Effector memory CD4-positive, alpha-beta T cell (primary cell): ENCODE measurements around the gene JADE2.
"Not testable (repeated sequence)": the region's sequence is repeated elsewhere in the genome, so short reads cannot be mapped to it uniquely, and the experiment has no call there.

ENCODE experiments used
- DNase-seq, 3 donors: peaks; one replicate each; pipeline ENCODE4 v3.0.0-alpha.2; 2020
- H3K27ac ChIP-seq: 2 replicates; pipeline ENCODE4 v1.7.0; 2013; ENCODE audit warnings: mild to moderate bottlenecking, low read length, moderate library complexity; ENCODE audit not compliant: insufficient read depth, poor library complexity, severe bottlenecking
- H3K27me3 ChIP-seq: replicated peaks from 2 replicates; pipeline ENCODE4 v1.7.0; 2013; ENCODE audit warnings: mild to moderate bottlenecking, low read length; ENCODE audit not compliant: insufficient read depth, control insufficient read depth, poor library complexity, severe bottlenecking
- H3K36me3 ChIP-seq: 2 replicates; pipeline ENCODE4 v1.7.0; 2013; ENCODE audit warnings: mild to moderate bottlenecking, low read length, moderate library complexity; ENCODE audit not compliant: control insufficient read depth, insufficient read depth
- H3K4me1 ChIP-seq: 2 replicates; pipeline ENCODE4 v1.7.0; 2013; ENCODE audit warnings: low read length, mild to moderate bottlenecking; ENCODE audit not compliant: control insufficient read depth, insufficient read depth, poor library complexity, severe bottlenecking
- H3K4me3 ChIP-seq: 2 replicates; pipeline ENCODE4 v1.7.0; 2013; ENCODE audit warnings: low read length, low read depth, mild to moderate bottlenecking; ENCODE audit not compliant: insufficient read depth, poor library complexity, severe bottlenecking
- H3K9me3 ChIP-seq: 2 replicates; pipeline ENCODE4 v1.7.0; 2013; ENCODE audit warnings: mild to moderate bottlenecking, low read length, moderate library complexity; ENCODE audit not compliant: control insufficient read depth

JADE2 gene

GRCh38 chr5:134552301-134552700 is 26.8 kb downstream of the JADE2 start:
- H3K4me1 ChIP-seq, result peaks cover 25% of the 10 kb centered on the region
- no peaks in the 10 kb centered on the region for H3K9me3 ChIP-seq
- H3K4me3 ChIP-seq, result no peak overlapping the region
- H3K27ac ChIP-seq, result no peak overlapping the region
- H3K36me3 ChIP-seq, result peaks cover 46% of the 10 kb centered on the region
- DNase-seq, result no peak
- no peaks in the 10 kb centered on the region for H3K27me3 ChIP-seq

DNA sequence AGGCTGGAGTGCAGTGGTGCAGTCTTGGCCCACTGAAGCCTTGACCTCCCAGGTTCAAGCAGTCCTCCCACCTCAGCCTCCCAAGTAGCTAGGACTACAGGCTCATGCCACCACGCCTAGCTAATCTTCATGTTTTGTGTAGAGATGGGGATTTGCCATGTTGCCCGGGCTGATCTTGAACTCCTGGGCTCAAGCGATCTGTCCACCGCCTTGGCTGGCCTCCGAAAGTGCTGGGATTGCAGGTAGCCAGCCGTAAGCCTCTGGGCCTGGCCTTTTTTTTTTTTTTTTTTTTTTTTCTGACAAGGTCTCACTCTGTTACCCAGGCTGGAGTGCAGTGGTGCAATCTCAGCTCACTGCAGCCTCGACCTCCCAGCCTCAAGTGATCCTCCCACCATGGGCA is 27.2 kb downstream of the JADE2 start:
- not testable (repeated sequence) for DNase-seq, H3K4me3 ChIP-seq, H3K27me3 ChIP-seq, H3K9me3 ChIP-seq, H3K27ac ChIP-seq
- peaks cover 25% of the 10 kb centered on the region for H3K4me1 ChIP-seq
- H3K36me3 ChIP-seq, result peaks cover 42% of the 10 kb centered on the region

GRCh38 chr5:134553821-134554267 is 28.4 kb downstream of the JADE2 start:
- Histone ChIP-seq H3K27ac (peak overlapping the region; percentile 89), H3K4me3 (no peak overlapping the region), H3K27me3 (no peaks in the 10 kb centered on the region), H3K4me1 (peaks cover 26% of the 10 kb centered on the region), H3K36me3 (peaks cover 35% of the 10 kb centered on the region), H3K9me3 (no peaks in the 10 kb centered on the region)
- DNase-seq, result no peak

- H3K4me3 ChIP-seq, result no peak overlapping the region
- H3K4me1 ChIP-seq, result peaks cover 31% of the 10 kb centered on the region
- H3K27ac ChIP-seq, result peak overlapping the region; percentile 89
- peaks cover 40% of the 10 kb centered on the region for H3K36me3 ChIP-seq
- no peaks in the 10 kb centered on the region for H3K9me3 ChIP-seq
- peak; percentile 53 to 56 (median 54) for DNase-seq
- H3K27me3 ChIP-seq, result no peaks in the 10 kb centered on the region
Measured at GRCh38 chr5:134554319-134555222, 29.1 kb downstream of the JADE2 start.

DNA sequence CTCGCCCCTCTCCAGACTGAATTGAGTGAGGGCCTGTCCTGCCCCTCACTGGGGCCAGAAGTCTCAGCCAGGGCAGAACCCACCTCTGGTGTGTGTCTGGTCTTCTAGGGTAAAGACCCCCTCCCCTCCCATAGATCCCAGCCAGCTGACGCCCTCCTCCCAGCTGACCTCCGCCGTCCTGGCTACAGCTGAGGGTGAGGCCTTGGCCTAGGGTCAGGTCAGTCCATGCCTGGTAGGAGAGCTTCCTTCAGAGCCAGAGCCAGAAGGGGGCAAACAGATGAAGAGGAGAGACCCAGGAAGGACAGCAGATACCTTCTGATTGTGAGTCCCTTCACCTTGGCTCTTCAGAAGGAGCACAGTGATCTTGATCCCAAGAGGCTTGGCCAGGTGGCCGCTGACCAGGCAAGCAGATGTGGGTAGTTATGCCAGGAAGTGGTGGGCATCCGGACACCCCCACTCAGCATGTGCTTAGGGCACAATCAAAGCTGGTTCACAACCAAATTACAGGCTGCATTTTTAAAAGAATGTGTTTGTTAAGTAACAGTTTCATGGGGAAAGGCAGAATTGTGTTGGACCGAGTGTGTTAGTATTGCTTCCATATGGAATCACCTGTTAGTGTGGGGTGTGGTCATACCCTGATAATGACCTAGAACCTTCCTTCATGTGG is 29.9 kb downstream of the JADE2 start:
- H3K27ac ChIP-seq, result peak overlapping the region; percentile 89
- H3K36me3 ChIP-seq, result peaks cover 46% of the 10 kb centered on the region
- no peaks in the 10 kb centered on the region for H3K27me3 ChIP-seq
- H3K4me3 ChIP-seq, result no peak overlapping the region
- no peak for DNase-seq
- H3K9me3 ChIP-seq, result no peaks in the 10 kb centered on the region
- H3K4me1 ChIP-seq, result peaks cover 28% of the 10 kb centered on the region

DNA sequence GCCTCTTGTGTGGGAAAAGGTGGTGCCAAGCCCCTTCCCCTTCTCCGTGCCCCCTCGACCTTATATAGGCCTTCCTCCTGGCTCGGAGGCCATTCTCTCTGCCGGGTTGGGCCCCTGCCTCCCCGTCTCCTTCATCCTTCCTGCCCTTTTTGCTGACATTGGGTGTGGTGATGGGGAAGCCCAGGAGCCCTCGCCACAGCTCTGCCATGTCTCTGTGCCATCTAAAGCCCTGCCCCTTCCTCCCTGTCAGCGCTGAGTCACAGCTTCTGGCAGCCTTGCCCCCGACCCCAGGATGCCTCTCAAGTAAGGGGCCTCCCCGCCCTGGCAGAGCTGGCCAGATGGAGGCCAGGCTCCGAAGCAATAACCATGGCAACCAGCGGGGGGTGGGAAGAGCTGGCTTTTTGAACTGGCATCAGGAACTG is 30.4 kb downstream of the JADE2 start:
- Histone ChIP-seq H3K27me3 (no peaks in the 10 kb centered on the region), H3K27ac (peak overlapping the region; percentile 89), H3K9me3 (no peaks in the 10 kb centered on the region), H3K36me3 (peaks cover 46% of the 10 kb centered on the region), H3K4me1 (peaks cover 28% of the 10 kb centered on the region), H3K4me3 (no peak overlapping the region)
- DNase-seq, result peak; percentile 85 to 88 (median 86)

- not testable (repeated sequence) for H3K27me3 ChIP-seq, H3K9me3 ChIP-seq, DNase-seq, H3K4me3 ChIP-seq
- Histone ChIP-seq H3K27ac (peak overlapping the region; percentile 89), H3K4me1 (peaks cover 28% of the 10 kb centered on the region), H3K36me3 (peaks cover 52% of the 10 kb centered on the region)
Measured at GRCh38 chr5:134556588-134556987, 31.1 kb downstream of the JADE2 start.

DNA sequence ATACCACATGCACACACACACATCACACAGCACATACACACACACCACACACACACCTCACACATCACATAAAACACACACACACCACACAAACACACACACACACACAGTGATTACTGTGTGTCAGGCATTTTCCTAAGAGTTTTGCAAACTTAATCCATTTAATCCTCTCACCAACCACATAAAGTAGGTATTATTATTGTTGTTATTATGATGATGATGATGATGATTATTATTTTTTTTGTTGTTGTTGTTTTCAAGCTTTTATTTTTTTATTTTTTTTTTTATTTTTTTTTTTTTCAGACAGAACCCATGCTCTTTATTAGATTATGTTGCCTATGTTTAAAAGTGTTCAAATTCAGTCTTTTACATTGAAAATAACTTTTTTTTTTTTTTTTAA is 31.5 kb downstream of the JADE2 start:
- Histone ChIP-seq H3K27ac (no peak overlapping the region), H3K36me3 (peaks cover 52% of the 10 kb centered on the region), H3K4me1 (peaks cover 28% of the 10 kb centered on the region), H3K4me3 (no peak overlapping the region), H3K27me3 (no peaks in the 10 kb centered on the region), H3K9me3 (no peaks in the 10 kb centered on the region)
- no peak for DNase-seq

DNA sequence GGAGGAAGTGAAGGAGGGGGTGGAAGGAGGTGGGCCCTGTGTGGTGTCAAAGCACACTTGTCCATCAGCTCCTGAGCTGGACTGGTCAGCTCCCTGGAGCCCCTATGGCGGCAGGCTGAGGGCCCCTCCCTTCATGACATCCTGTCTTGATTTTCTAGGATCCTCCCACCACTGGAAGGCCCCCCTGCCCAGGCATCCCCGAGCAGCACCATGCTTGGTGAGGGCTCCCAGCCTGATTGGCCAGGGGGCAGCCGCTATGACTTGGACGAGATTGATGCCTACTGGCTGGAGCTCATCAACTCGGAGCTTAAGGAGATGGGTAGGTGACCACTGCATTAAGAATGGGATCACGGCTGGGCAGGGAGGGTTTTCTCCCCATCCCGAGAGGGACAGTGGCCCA is 34.2 kb downstream of the JADE2 start:
- Histone ChIP-seq H3K36me3 (peaks cover 69% of the 10 kb centered on the region), H3K27me3 (no peaks in the 10 kb centered on the region), H3K27ac (peak overlapping the region; percentile 9), H3K9me3 (no peaks in the 10 kb centered on the region), H3K4me3 (no peak overlapping the region), H3K4me1 (peaks cover 18% of the 10 kb centered on the region)
- DNase-seq, result no peak

DNA sequence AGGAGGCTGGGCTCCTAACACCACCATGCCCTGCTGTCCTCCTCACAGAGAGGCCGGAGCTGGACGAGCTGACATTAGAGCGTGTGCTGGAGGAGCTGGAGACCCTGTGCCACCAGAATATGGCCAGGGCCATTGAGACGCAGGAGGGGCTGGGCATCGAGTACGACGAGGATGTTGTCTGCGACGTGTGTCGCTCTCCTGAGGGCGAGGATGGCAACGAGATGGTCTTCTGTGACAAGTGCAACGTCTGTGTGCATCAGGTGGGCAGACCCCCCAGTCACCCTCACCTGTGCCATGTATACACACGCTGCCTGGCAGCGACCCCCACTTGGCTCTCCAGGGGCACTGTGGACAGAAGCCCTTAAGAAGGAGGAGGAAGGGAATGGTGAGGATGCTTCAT is 35.2 kb downstream of the JADE2 start:
- H3K27me3 ChIP-seq, result no peaks in the 10 kb centered on the region
- no peaks in the 10 kb centered on the region for H3K9me3 ChIP-seq
- H3K36me3 ChIP-seq, result peaks cover 75% of the 10 kb centered on the region
- no peak for DNase-seq
- H3K27ac ChIP-seq, result no peak overlapping the region
- H3K4me1 ChIP-seq, result peaks cover 8% of the 10 kb centered on the region
- no peak overlapping the region for H3K4me3 ChIP-seq
